PC-9 (cell line): ENCODE data around the gene KLHL25. TPM values are rescaled to one million over a fixed set of nuclear protein-coding genes. Genes with fewer than 3 reads are reported as not detected.

Experiments used
- BruUV-seq: library from RNA; stranded (reverse); fragments of 400-500 nt; replicated peaks from 2 replicates; lab custom pipeline; 2021; lab: Mats Ljungman, UMichigan
- CTCF ChIA-PET: fragments of 300-600 bp; sonication (Branson Sonifier 250); formaldehyde crosslinking; loops from one replicate; lab custom pipeline; 2022; ENCODE audit warnings: antibody characterized with exemption; lab: Charles Lee
- POLR2A ChIA-PET: fragments of 300-600 bp; sonication (Branson Sonifier 250); formaldehyde crosslinking; loops from one replicate; lab custom pipeline; 2022; ENCODE audit warnings: antibody characterized with exemption; ENCODE audit not compliant: unreplicated experiment; lab: Charles Lee
- DNase-seq, 2 experiments: peaks; one replicate each; pipeline versions ENCODE4 v3.0.0 to v3.0.0-alpha.2; 2015 to 2022; ENCODE audit warnings: mixed read lengths in 1 of 2
- H2AFZ ChIP-seq: fragments of 200-600 bp; sonication (generic); 2 replicates; pipeline ENCODE4 v1.8.1; 2017; ENCODE audit warnings: antibody characterized with exemption
- H3F3A ChIP-seq: fragments of 200-600 bp; sonication (generic); 2 replicates; pipeline ENCODE4 v1.8.1; 2017; ENCODE audit warnings: antibody characterized with exemption, mild to moderate bottlenecking, low read depth; ENCODE audit not compliant: insufficient read depth
- H3K27ac ChIP-seq: fragments of 200-600 bp; sonication (generic); 2 replicates; pipeline ENCODE4 v1.6.1; 2016; ENCODE audit warnings: mixed run types
- H3K27me3 ChIP-seq: fragments of 200-600 bp; sonication (generic); 2 replicates; pipeline ENCODE4 v1.6.1; 2016; ENCODE audit warnings: low read depth, mixed run types; ENCODE audit not compliant: insufficient read depth
- H3K36me3 ChIP-seq: fragments of 200-600 bp; sonication (generic); 2 replicates; pipeline ENCODE4 v1.6.1; 2016; ENCODE audit warnings: low read depth, mixed run types
- H3K4me1 ChIP-seq: fragments of 200-600 bp; sonication (generic); replicated peaks from 2 replicates; pipeline ENCODE4 v1.6.1; 2016; ENCODE audit warnings: mixed run types; ENCODE audit not compliant: insufficient read depth
- H3K4me2 ChIP-seq: fragments of 200-600 bp; sonication (generic); 2 replicates; pipeline ENCODE4 v1.6.1; 2017; ENCODE audit warnings: mixed run types
- H3K4me3 ChIP-seq: fragments of 200-600 bp; sonication (generic); 2 replicates; pipeline ENCODE4 v1.6.1; 2016; ENCODE audit warnings: mixed run types
- H3K79me2 ChIP-seq: fragments of 200-600 bp; sonication (generic); 2 replicates; pipeline ENCODE4 v1.6.1; 2017; ENCODE audit warnings: low read depth, mixed run types
- H3K9me2 ChIP-seq: fragments of 200-600 bp; sonication (generic); 2 replicates; pipeline ENCODE4 v1.8.1; 2017; ENCODE audit warnings: mild to moderate bottlenecking; ENCODE audit not compliant: insufficient read depth
- H3K9me3 ChIP-seq: fragments of 200-600 bp; sonication (generic); 2 replicates; pipeline ENCODE4 v1.8.1; 2016; ENCODE audit warnings: low read depth; ENCODE audit not compliant: insufficient read depth
- H4K20me1 ChIP-seq: fragments of 200-600 bp; sonication (generic); 2 replicates; pipeline ENCODE4 v1.8.1; 2017; ENCODE audit not compliant: insufficient read depth
- EZH2 ChIP-seq: fragments of 200-600 bp; sonication (generic); IDR thresholded peaks from 2 replicates; pipeline ENCODE4 v1.8.0; 2017; ENCODE audit warnings: antibody characterized with exemption, low read depth
- intact Hi-C: fragments of 100-400 bp; cut with micrococcal nuclease; formaldehyde crosslinking; loops from one replicate; pipeline ENCODE4 v1.10.0; 2022; ENCODE audit not compliant: unreplicated experiment
- total RNA-seq: library from RNA; stranded (reverse); gene quantifications from 2 replicates; pipeline ENCODE4 v1.2.3, GENCODE V29; 2021
- TF ChIP-seq, protein P1 (sequence below): fragments of 200-600 bp; sonication (generic); conservative IDR thresholded peaks from 2 replicates; pipeline ENCODE4 v1.6.1; 2017; ENCODE audit warnings: mixed run types, antibody characterized with exemption, mild to moderate bottlenecking, moderate library complexity

KLHL25 gene
- total RNA-seq, 1 experiment from 2014 or later: 5.3 TPM

DNA sequence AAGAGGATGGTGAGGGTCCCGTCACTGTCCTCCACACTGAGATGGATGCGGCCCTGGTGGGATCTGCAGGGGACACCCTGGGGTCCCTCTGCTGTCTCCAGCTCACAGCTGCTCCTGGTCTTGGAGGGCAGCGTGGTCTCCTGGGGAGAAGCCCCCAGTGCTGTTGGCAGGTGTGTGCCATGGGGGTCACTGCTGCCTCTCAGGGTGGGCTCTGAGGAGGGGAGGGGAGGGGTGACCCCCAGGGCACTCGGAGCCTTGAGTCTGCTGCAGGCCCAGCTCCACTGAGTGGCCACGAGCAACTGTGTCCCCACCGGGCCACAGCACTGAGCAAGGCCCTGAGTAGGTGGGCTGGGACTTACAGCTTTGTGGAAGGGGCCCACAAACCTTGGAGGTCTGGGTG lies 34.7 kb downstream of the KLHL25 start:
- Histone ChIP-seq H2AFZ (no peak overlapping the region), H3K27ac (no peak overlapping the region), H3K4me1 (no peaks in the 10 kb centered on the region), H3K4me3 (no peak overlapping the region), H3K9me3 (no peaks in the 10 kb centered on the region), H3F3A (no peaks in the 10 kb centered on the region), H3K27me3 (no peaks in the 10 kb centered on the region), H3K36me3 (no peaks in the 10 kb centered on the region), H4K20me1 (no peaks in the 10 kb centered on the region), H3K4me2 (no peak overlapping the region), H3K9me2 (no peaks in the 10 kb centered on the region), H3K79me2 (no peaks in the 10 kb centered on the region)
- intact Hi-C loops: loop anchor here (2.0 kb wide), 1 partner anchor 71 kb away; no protein-coding TSS in a partner anchor
- POLR2A ChIA-PET: no interaction called here
- CTCF ChIA-PET: no interaction called here
- TF ChIP-seq, protein P1, sequence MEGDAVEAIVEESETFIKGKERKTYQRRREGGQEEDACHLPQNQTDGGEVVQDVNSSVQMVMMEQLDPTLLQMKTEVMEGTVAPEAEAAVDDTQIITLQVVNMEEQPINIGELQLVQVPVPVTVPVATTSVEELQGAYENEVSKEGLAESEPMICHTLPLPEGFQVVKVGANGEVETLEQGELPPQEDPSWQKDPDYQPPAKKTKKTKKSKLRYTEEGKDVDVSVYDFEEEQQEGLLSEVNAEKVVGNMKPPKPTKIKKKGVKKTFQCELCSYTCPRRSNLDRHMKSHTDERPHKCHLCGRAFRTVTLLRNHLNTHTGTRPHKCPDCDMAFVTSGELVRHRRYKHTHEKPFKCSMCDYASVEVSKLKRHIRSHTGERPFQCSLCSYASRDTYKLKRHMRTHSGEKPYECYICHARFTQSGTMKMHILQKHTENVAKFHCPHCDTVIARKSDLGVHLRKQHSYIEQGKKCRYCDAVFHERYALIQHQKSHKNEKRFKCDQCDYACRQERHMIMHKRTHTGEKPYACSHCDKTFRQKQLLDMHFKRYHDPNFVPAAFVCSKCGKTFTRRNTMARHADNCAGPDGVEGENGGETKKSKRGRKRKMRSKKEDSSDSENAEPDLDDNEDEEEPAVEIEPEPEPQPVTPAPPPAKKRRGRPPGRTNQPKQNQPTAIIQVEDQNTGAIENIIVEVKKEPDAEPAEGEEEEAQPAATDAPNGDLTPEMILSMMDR: no peak
- TF ChIP-seq EZH2: no peak
- BruUV-seq: no TSS peak
- DNase-seq: no peak

DNA sequence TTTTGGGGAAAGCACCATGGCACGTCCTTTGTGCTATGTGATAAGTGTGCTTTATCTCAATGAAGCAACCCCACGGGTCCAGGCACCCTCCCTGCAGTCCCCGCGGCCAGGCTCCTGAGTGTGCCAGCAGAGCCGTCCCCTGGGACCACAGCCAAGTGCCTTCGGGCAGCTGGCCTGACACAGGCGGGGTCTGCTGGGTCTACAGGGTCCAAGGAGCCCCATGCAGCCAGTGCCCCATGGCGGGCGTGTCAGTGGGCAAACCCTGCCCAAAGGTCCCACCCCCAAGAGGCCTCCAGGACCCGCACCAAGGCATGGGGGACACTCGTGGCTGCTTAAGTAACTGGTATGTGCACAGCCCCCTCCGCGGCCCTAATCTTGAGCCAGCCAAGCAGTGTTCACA lies 35.3 kb downstream of the KLHL25 start:
- CTCF ChIA-PET: no interaction called here
- DNase-seq: no peak
- Histone ChIP-seq H3K9me2 (no peaks in the 10 kb centered on the region), H2AFZ (no peak overlapping the region), H3K27ac (no peak overlapping the region), H3F3A (no peaks in the 10 kb centered on the region), H3K9me3 (no peaks in the 10 kb centered on the region), H3K4me1 (no peaks in the 10 kb centered on the region), H3K27me3 (no peaks in the 10 kb centered on the region), H3K79me2 (no peaks in the 10 kb centered on the region), H3K4me3 (no peak overlapping the region), H3K4me2 (no peak overlapping the region), H4K20me1 (no peaks in the 10 kb centered on the region), H3K36me3 (no peaks in the 10 kb centered on the region)
- intact Hi-C loops: no loop called here
- BruUV-seq: no TSS peak
- TF ChIP-seq, protein P1: no peak
- TF ChIP-seq EZH2: no peak
- POLR2A ChIA-PET: no interaction called here

DNA sequence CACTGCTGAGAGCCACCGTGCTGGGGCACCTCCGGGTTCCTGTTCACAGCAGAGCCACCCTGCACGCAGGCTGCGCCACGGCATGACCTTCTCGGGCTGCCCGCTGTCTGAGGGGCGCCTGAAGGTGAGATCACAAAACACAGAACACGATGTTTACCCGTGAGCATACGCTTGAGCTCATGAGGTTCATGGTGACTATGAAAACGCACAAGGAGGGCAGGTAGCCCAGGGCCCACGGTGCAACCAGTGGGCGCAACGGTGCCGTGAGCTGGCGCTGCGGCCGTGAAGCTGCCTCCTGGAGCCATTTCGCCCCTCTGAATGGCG lies 36.1 kb downstream of the KLHL25 start:
- TF ChIP-seq EZH2: no peak
- TF ChIP-seq, protein P1: no peak
- H3K79me2 ChIP-seq: no peaks in the 10 kb centered on the region
- no peaks in the 10 kb centered on the region for H3K9me2 ChIP-seq
- H2AFZ ChIP-seq: no peak overlapping the region
- ChIA-PET CTCF (no interaction called here), POLR2A (no interaction called here)
- H3K4me2 ChIP-seq: no peak overlapping the region
- no peaks in the 10 kb centered on the region for H3F3A ChIP-seq
- no peak overlapping the region for H3K27ac ChIP-seq
- no peak for DNase-seq
- H3K4me1 ChIP-seq: no peaks in the 10 kb centered on the region
- no TSS peak for BruUV-seq
- no peaks in the 10 kb centered on the region for H4K20me1 ChIP-seq
- no peaks in the 10 kb centered on the region for H3K36me3 ChIP-seq
- intact Hi-C loops: no loop called here
- no peaks in the 10 kb centered on the region for H3K27me3 ChIP-seq
- no peaks in the 10 kb centered on the region for H3K9me3 ChIP-seq
- H3K4me3 ChIP-seq: no peak overlapping the region
